Left ventricle myocardium inferior (tissue), 1 donor: ENCODE results near the gene TNFAIP3. TPM values are rescaled to one million over a fixed set of nuclear protein-coding genes. Genes with fewer than 3 reads are reported as not detected.

Experiments used
- DNase-seq: peaks from one replicate; pipeline ENCODE4 v3.0.0-alpha.2; 2020
- H3K27ac ChIP-seq: fragments of 200-600 bp; replicated peaks from 2 replicates; pipeline ENCODE4 v1.8.0; 2021
- H3K27me3 ChIP-seq: fragments of 200-600 bp; 2 replicates; pipeline ENCODE4 v1.8.0; 2021; ENCODE audit warnings: low read depth
- H3K36me3 ChIP-seq: fragments of 200-600 bp; 2 replicates; pipeline ENCODE4 v1.8.0; 2021
- H3K4me1 ChIP-seq: fragments of 200-600 bp; 2 replicates; pipeline ENCODE4 v1.8.0; 2021
- H3K4me3 ChIP-seq: fragments of 200-600 bp; 2 replicates; pipeline ENCODE4 v1.8.0; 2021; ENCODE audit warnings: mild to moderate bottlenecking, moderate library complexity
- H3K9me3 ChIP-seq: fragments of 200-600 bp; replicated peaks from 2 replicates; pipeline ENCODE4 v1.8.0; 2021
- intact Hi-C: fragments of 100-400 bp; cut with micrococcal nuclease; formaldehyde crosslinking; loops from one replicate; pipeline ENCODE4 v1.11.0; 2022
- total RNA-seq: library from RNA; stranded (reverse); fragmentation: NEBNext Ultra II Directional; extraction: Animal tissue kit (Norgen Biotek cat#: 25700); gene quantifications from one replicate; pipeline ENCODE4 v1.2.1, GENCODE V29; 2021
- TF ChIP-seq, protein P1 (sequence below): fragments of 200-600 bp; IDR thresholded peaks from 2 replicates; pipeline ENCODE4 v1.8.0; 2021; ENCODE audit warnings: antibody characterized with exemption, mild to moderate bottlenecking, borderline replicate concordance
- donor health status: DM: no; HTN: yes; CAD: no; lungs with severe emphysema.

The TNFAIP3 gene
- total RNA-seq, 1 donor from 2014 or later, result 7.0 TPM

DNA sequence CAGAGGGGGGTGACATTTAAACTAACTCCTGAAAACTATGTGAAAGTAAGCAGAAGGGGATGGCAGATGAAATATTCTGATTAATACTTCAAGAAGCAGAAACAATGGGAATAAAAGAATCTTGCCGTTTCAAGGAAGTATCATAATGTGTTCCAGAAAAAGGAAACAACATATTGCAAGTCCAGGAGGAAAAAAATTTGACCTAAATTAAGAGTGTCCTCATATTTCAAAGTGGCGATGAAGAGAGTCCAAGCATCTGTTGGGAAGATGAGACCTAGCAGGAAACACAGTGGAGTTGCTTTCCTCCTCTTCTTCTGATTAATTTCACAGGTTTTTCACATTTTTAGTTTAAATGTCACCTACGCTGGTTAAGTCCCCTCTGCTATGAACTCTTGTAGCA lies 45.6 kb upstream of the TNFAIP3 start:
- Histone ChIP-seq H3K4me3 (no peak overlapping the region), H3K4me1 (peaks cover 25% of the 10 kb centered on the region), H3K27me3 (no peaks in the 10 kb centered on the region), H3K9me3 (peaks cover 4% of the 10 kb centered on the region), H3K27ac (peak overlapping the region; percentile 25), H3K36me3 (no peaks in the 10 kb centered on the region)
- no peak for DNase-seq
- TF ChIP-seq, protein P1, sequence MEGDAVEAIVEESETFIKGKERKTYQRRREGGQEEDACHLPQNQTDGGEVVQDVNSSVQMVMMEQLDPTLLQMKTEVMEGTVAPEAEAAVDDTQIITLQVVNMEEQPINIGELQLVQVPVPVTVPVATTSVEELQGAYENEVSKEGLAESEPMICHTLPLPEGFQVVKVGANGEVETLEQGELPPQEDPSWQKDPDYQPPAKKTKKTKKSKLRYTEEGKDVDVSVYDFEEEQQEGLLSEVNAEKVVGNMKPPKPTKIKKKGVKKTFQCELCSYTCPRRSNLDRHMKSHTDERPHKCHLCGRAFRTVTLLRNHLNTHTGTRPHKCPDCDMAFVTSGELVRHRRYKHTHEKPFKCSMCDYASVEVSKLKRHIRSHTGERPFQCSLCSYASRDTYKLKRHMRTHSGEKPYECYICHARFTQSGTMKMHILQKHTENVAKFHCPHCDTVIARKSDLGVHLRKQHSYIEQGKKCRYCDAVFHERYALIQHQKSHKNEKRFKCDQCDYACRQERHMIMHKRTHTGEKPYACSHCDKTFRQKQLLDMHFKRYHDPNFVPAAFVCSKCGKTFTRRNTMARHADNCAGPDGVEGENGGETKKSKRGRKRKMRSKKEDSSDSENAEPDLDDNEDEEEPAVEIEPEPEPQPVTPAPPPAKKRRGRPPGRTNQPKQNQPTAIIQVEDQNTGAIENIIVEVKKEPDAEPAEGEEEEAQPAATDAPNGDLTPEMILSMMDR, result no peak
- intact Hi-C loops, result no loop called here

DNA sequence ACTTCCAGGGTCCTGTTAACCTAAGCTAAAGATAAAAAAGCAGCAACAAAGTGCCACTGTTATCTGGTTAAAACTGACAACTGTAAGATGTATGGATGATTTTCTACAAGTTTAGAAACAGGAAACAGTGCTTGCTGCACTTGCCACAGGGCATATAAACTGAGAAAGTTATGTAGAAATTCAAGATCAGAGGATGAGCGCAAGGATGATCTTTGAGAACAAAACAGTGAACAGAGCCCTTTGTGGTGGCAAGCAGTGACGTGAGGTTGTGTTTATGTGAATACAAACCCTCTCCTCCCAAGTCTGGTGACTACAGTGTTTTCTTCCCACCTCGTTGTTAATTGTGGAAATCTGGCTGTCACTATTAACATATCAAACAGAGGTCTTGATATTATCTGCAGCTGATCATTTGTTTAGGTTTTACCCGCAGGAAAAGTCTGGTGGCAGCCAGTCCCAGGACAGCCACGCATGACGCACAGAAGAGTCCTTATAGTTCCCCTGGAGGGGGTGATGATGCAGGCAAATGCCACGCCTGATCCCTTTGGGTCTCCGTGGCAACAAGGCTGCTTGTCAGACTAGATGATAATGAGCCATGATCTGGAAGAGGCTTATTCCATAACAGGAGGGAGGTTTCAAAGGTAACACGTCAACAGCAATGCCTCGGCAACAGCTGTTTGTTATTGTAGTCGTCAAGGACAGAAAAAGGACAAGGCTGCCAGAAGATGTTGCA lies 43.1 kb upstream of the TNFAIP3 start:
- intact Hi-C loops, result no loop called here
- peak; percentile 56 for DNase-seq
- Histone ChIP-seq H3K27me3 (no peaks in the 10 kb centered on the region), H3K27ac (peak overlapping the region; percentile 32), H3K9me3 (peaks cover 6% of the 10 kb centered on the region), H3K4me3 (no peak overlapping the region), H3K4me1 (peaks cover 25% of the 10 kb centered on the region), H3K36me3 (no peaks in the 10 kb centered on the region)
- TF ChIP-seq, protein P1, result no peak

DNA sequence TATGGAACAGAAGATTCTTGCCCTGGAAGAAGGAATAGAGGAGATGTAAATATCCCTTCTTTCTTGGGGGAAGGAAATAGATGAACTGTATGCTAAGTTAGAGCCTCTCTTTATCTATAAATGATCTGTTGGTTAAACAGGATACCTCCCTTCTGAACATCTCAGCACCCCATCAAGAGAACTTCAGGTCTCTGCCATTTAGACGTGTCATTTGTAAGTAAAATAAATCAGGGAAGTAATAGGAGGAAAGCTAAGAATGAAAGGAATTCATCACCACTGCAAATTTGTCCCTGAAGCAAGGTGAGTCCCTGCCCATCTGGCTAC lies 42.5 kb upstream of the TNFAIP3 start:
- intact Hi-C loops, result no loop called here
- TF ChIP-seq, protein P1, result no peak

DNA sequence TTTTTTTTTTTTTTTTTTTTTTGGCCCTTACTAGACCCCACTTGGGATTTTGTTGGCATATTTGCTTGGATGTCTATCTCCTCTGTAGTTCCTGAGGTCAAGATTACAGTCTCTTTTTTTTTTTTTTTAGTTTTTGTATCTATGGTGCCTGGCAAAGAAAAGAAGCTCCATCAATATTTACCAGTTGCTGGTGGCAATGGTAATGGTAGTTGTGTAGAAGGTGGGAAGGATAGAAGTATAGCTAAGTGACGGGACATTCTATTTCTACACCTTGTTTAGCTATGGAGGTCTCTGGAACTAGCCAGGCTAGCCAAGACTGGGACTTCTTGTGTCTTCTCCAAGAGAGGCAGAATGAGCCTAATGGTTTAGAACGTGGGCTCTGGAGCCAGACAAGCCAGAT lies 42.2 kb upstream of the TNFAIP3 start:
- Histone ChIP-seq H3K4me1 (peaks cover 25% of the 10 kb centered on the region), H3K27ac (peak overlapping the region; percentile 39), H3K36me3 (no peaks in the 10 kb centered on the region), H3K27me3 (no peaks in the 10 kb centered on the region), H3K4me3 (no peak overlapping the region), H3K9me3 (peaks cover 6% of the 10 kb centered on the region)
- TF ChIP-seq, protein P1, result no peak
- intact Hi-C loops, result no loop called here
- no peak for DNase-seq

More for the DNA sequence above, 42.5 kb upstream of the TNFAIP3 start:
- H3K4me3 ChIP-seq, result no peak overlapping the region
- peaks cover 25% of the 10 kb centered on the region for H3K4me1 ChIP-seq
- H3K9me3 ChIP-seq, result peaks cover 6% of the 10 kb centered on the region
- DNase-seq, result no peak
- H3K27me3 ChIP-seq, result no peaks in the 10 kb centered on the region
- H3K27ac ChIP-seq, result peak overlapping the region; percentile 39
- H3K36me3 ChIP-seq, result no peaks in the 10 kb centered on the region

DNA sequence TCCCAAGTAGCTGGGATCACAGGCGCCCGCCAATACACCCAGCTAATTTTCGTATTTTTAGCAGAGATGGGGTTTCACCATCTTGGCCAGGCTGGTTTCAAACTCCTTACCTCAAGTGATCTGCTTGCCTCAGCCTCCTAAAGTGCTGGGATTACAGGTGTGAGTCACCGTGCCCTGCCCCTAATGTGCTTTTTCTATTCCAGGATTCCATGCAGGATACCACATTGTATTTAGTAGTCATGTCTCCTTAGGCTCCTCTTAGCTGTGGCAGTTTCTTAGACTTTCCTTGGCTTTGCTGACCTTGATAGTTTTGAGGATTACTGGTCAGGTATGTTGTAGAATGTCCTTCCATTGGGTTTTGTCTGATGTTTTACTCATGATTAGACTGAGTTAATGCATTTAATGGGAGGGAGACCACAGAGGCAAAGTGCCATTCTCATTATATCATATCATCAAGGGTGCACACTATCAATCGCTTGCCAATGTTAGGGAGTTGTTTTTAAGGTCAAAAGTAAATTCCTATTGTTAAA lies 39.6 kb upstream of the TNFAIP3 start:
- Histone ChIP-seq H3K9me3 (peaks cover 6% of the 10 kb centered on the region), H3K27ac (no peak overlapping the region), H3K27me3 (no peaks in the 10 kb centered on the region), H3K4me3 (no peak overlapping the region), H3K4me1 (peaks cover 12% of the 10 kb centered on the region), H3K36me3 (no peaks in the 10 kb centered on the region)
- no peak for DNase-seq
- TF ChIP-seq, protein P1, result no peak
- intact Hi-C loops, result no loop called here
